HepG2 (cell line): ENCODE results near the gene ALG9. TPM values are rescaled to one million over a fixed set of nuclear protein-coding genes. Genes with fewer than 3 reads are reported as not detected.

Source experiments
- ATAC-seq: fragments of 200-7000 bp; cut with Tn5 transposase; 3 replicates; pipeline ENCODE4 v1.9.1; 2020; ENCODE audit warnings: mild to moderate bottlenecking, moderate library complexity
- BruUV-seq: library from RNA; stranded (reverse); fragments of 400-500 nt; replicated peaks from 2 replicates; lab custom pipeline; 2021; lab: Mats Ljungman, UMichigan
- CTCF ChIA-PET: fragments of 300-600 bp; formaldehyde crosslinking; extraction: SDS; loops from one replicate; lab custom pipeline; 2021; ENCODE audit warnings: low total read pairs, inconsistent platforms, low intra/inter-chr PET ratio; lab: Yijun Ruan, JAX
- POLR2A ChIA-PET: fragments of 350-600 bp; sonication (Branson Sonifier 250); formaldehyde crosslinking; loops from one replicate; lab custom pipeline; 2020; ENCODE audit warnings: antibody characterized with exemption, inconsistent platforms; lab: Yijun Ruan, JAX
- DNase-seq: peaks from one replicate; pipeline ENCODE4 v3.0.0-alpha.2; 2015; ENCODE audit warnings: low spot score
- FAIRE-seq: peaks from 3 replicates; lab custom pipeline; 2011; peaks lifted over from hg19 to GRCh38; lab: Jason Lieb, UNC
- H2AFZ ChIP-seq: one replicate; pipeline ENCODE4 v1.6.1; 2011; ENCODE audit warnings: low read length, inconsistent platforms
- H3K27ac ChIP-seq: fragments of 300-600 bp; 3 replicates; pipeline ENCODE4 v1.8.0; 2011; ENCODE audit warnings: mixed run types, mild to moderate bottlenecking, mixed read lengths, low read length, inconsistent platforms; ENCODE audit not compliant: insufficient read depth; ENCODE audit errors: extremely low read length
- H3K27me3 ChIP-seq, 2 experiments: fragments of 200-600 bp in 1 of 2; 2 replicates in 1 of 2; 3 replicates in 1 of 2; pipeline versions ENCODE4 v1.6.0 to v1.8.0; 2011; ENCODE audit warnings: low read length in 2 of 2, mild to moderate bottlenecking in 2 of 2, moderate library complexity in 2 of 2, inconsistent platforms in 1 of 2; ENCODE audit not compliant: insufficient read depth in 2 of 2, control insufficient read depth in 1 of 2
- H3K36me3 ChIP-seq, 2 experiments: fragments of 200-600 bp in 1 of 2; replicated peaks in 1 of 2; 2 replicates in 1 of 2; 3 replicates in 1 of 2; pipeline versions ENCODE4 v1.5.1 to v1.8.0; 2011; ENCODE audit warnings: low read length in 2 of 2, inconsistent platforms in 1 of 2; ENCODE audit not compliant: insufficient read depth in 2 of 2, control insufficient read depth in 1 of 2
- H3K4me1 ChIP-seq: 2 replicates; pipeline ENCODE4 v1.5.1; 2012; ENCODE audit warnings: low read length, inconsistent platforms; ENCODE audit not compliant: insufficient read depth
- H3K4me2 ChIP-seq: 2 replicates; pipeline ENCODE4 v1.6.0; 2011; ENCODE audit warnings: low read depth, low read length, inconsistent platforms
- H3K4me3 ChIP-seq, 3 experiments: fragments of 200-600 bp in 1 of 3; sonication (generic), shearing (Covaris generic) in 1 of 3; replicated peaks in 1 of 3; 2 replicates each; pipeline ENCODE4 v1.5.1; 2011 to 2016; ENCODE audit warnings: low read length in 3 of 3, inconsistent platforms in 2 of 3, low read depth in 2 of 3, mild to moderate bottlenecking in 2 of 3, control low read depth in 1 of 3, mixed read lengths in 1 of 3; ENCODE audit not compliant: insufficient read depth in 1 of 3
- H3K79me2 ChIP-seq: one replicate; pipeline ENCODE4 v1.6.1; 2011; ENCODE audit warnings: low read length, inconsistent platforms; ENCODE audit not compliant: insufficient read depth
- H3K9ac ChIP-seq: 2 replicates; pipeline ENCODE4 v1.6.0; 2011; ENCODE audit warnings: mild to moderate bottlenecking, low read depth, low read length, inconsistent platforms; ENCODE audit not compliant: insufficient read depth
- H3K9me3 ChIP-seq: 2 replicates; pipeline ENCODE4 v1.5.1; 2012; ENCODE audit warnings: mild to moderate bottlenecking, low read length
- H4K20me1 ChIP-seq: 2 replicates; pipeline ENCODE4 v1.6.0; 2011; ENCODE audit warnings: inconsistent platforms, mild to moderate bottlenecking, low read length, moderate library complexity; ENCODE audit not compliant: insufficient read depth
- HNF4G ChIP-seq, 2 experiments: sonication (generic) in 1 of 2; formaldehyde crosslinking in 1 of 2; IDR thresholded peaks; 2 replicates each; pipeline versions ENCODE4 v1.4.0 to v1.6.1; 2011 to 2020; ENCODE audit warnings: borderline replicate concordance in 2 of 2, low read depth in 2 of 2, mild to moderate bottlenecking in 2 of 2, low read length in 1 of 2, missing genetic modification reagents in 1 of 2, moderate library complexity in 1 of 2
- PRMT3 ChIP-seq: sonication (generic); formaldehyde crosslinking; IDR thresholded peaks from 2 replicates; pipeline ENCODE4 v1.8.1; 2022; ENCODE audit warnings: low read depth, mild to moderate bottlenecking, moderate library complexity, missing genetic modification reagents, borderline replicate concordance
- RAD21 ChIP-seq: fragments of 450-650 bp; formaldehyde crosslinking; IDR thresholded peaks from 2 replicates; pipeline ENCODE4 v1.5.0; 2020; ENCODE audit warnings: mild to moderate bottlenecking
- SIX1 ChIP-seq: sonication (generic); formaldehyde crosslinking; IDR thresholded peaks from 2 replicates; pipeline ENCODE4 v1.4.0; 2020; ENCODE audit warnings: missing genetic modification reagents, borderline replicate concordance
- STAG1 ChIP-seq: sonication (generic); formaldehyde crosslinking; IDR thresholded peaks from 2 replicates; pipeline ENCODE4 v1.4.0; 2020; ENCODE audit warnings: missing genetic modification reagents
- WIZ ChIP-seq: sonication (generic); formaldehyde crosslinking; IDR thresholded peaks from 2 replicates; pipeline ENCODE4 v1.5.1; 2020; ENCODE audit warnings: mild to moderate bottlenecking, missing genetic modification reagents
- ZNF256 ChIP-seq: sonication (generic); formaldehyde crosslinking; conservative IDR thresholded peaks from 2 replicates; pipeline ENCODE4 v1.4.0; 2020; ENCODE audit warnings: missing genetic modification reagents
- ZNF343 ChIP-seq: sonication (generic); formaldehyde crosslinking; IDR thresholded peaks from 2 replicates; pipeline ENCODE4 v1.4.0; 2020; ENCODE audit warnings: mild to moderate bottlenecking, missing genetic modification reagents
- WGBS: methylation state at CpG from one replicate; pipeline ENCODE4 v1.1.6; 2017; ENCODE audit warnings: low lambda C conversion rate; 5-methylcytosine and 5-hydroxymethylcytosine counted together
- in situ Hi-C: cut with HindIII; loops from 2 replicates; pipeline ENCODE4 v1.10.0; 2017; ENCODE audit warnings: low pct_unique_long_range_greater_than_20kb; ENCODE audit not compliant: extremely low pct_ligation_motif_present
- intact Hi-C: fragments of 100-400 bp; cut with micrococcal nuclease; formaldehyde crosslinking; loops from one replicate; pipeline ENCODE4 v1.10.0; 2022; ENCODE audit not compliant: unreplicated experiment
- polyA plus RNA-seq, 8 experiments: library from polyadenylated mRNA; depleted of rRNA in 3 of 8; stranded (reverse) in 7 of 8; unstranded in 1 of 8; fragments of >200 nt; fragmentation: Illumina TruSeq in 4 of 8; extraction: Trizol in 4 of 8; gene quantifications; 2 replicates each; pipeline versions ENCODE4 v1.2.1 to v1.2.3, GENCODE V29; 2011 to 2016; ENCODE audit warnings: low read depth in 4 of 8, missing spikeins in 1 of 8, mixed read lengths in 1 of 8; ENCODE audit not compliant: insufficient read depth in 1 of 8
- total RNA-seq, 5 experiments: library from RNA; depleted of rRNA; stranded (reverse); fragments of >200 nt; fragmentation: Illumina TruSeq; extraction: Trizol; gene quantifications; 2 replicates each; pipeline ENCODE4 v1.2.3, GENCODE V29; 2016; ENCODE audit warnings: low read depth in 1 of 5
- TF ChIP-seq, protein P1 (sequence below): sonication (generic); formaldehyde crosslinking; IDR thresholded peaks from 2 replicates; pipeline ENCODE4 v1.4.0; 2020; ENCODE audit warnings: mild to moderate bottlenecking, missing genetic modification reagents
- TF ChIP-seq, protein P2 (sequence below): sonication (generic); formaldehyde crosslinking; IDR thresholded peaks from 2 replicates; pipeline ENCODE4 v1.4.0; 2020; ENCODE audit warnings: missing genetic modification reagents, borderline replicate concordance
- TF ChIP-seq, protein P3 (sequence below): sonication (generic); formaldehyde crosslinking; IDR thresholded peaks from 2 replicates; pipeline ENCODE4 v1.4.0; 2020; ENCODE audit warnings: mild to moderate bottlenecking, missing genetic modification reagents

The ALG9 gene
- total and polyA plus RNA-seq, 2 of the 13 experiments (the other 11 are each of a cell fraction or from before 2014, with no cell fraction given), result 39.4 to 40.6 TPM

DNA sequence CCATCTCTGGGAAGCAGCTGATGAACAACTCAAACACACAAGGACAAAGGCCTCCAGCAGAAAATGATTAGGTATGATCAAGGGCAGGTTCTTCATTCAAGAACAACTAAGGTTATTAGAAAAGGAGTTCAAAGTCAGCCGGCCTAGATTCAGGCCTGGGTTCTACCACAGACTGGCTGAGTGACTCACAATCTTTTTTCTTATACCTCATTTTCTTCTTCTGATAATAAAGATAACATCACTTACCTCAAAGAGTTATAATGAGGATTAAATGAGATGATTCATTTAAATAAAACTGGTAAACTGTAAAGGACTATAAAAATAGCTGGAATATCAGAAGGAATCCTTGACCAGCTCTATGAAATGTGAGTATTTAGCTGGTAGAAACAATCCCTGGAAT is 55.9 kb downstream of the ALG9 start:
- Histone ChIP-seq H3K9me3 (no peaks in the 10 kb centered on the region), H2AFZ (no peak overlapping the region), H3K79me2 (no peaks in the 10 kb centered on the region), H3K4me1 (peaks cover 18% of the 10 kb centered on the region), H4K20me1 (no peaks in the 10 kb centered on the region), H3K27ac (no peak overlapping the region), H3K27me3 (no peaks in the 10 kb centered on the region), H3K9ac (no peak overlapping the region), H3K4me2 (no peak overlapping the region), H3K36me3 (0 out of 5 replicates have a peak, but pooled peaks cover 3 to 5% of the 10 kb centered on the region in 2 experiments), H3K4me3 (no peak overlapping the region)
- no TSS peak for BruUV-seq
- ATAC-seq (no peak), DNase-seq (no peak), FAIRE-seq (no peak)
- ChIA-PET POLR2A (no interaction called here), CTCF (no interaction called here)
- in situ Hi-C loops, result no loop called here
- intact Hi-C loops, result no loop called here
- 96% methylated on average over 1 of the region's 1 CpG for WGBS
- TF ChIP-seq SIX1 (CRISPR knock-in tag) (no peak), ZNF256 (no peak), HNF4G (IDR thresholded peaks at IDR 0.05; ENCODE audit: borderline replicate concordance, low read depth, low read length) (no peak), HNF4G (CRISPR knock-in tag; IDR thresholded peaks at IDR 0.05; ENCODE audit: borderline replicate concordance, low read depth) (no peak), ZNF343 (no peak), PRMT3 (CRISPR knock-in tag) (no peak), RAD21 (CRISPR knock-in tag) (no peak), WIZ (CRISPR knock-in tag) (no peak), STAG1 (CRISPR knock-in tag) (no peak)
- TF ChIP-seq, protein P1, sequence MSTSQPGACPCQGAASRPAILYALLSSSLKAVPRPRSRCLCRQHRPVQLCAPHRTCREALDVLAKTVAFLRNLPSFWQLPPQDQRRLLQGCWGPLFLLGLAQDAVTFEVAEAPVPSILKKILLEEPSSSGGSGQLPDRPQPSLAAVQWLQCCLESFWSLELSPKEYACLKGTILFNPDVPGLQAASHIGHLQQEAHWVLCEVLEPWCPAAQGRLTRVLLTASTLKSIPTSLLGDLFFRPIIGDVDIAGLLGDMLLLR (CRISPR knock-in tag), result no peak
- TF ChIP-seq, protein P2, sequence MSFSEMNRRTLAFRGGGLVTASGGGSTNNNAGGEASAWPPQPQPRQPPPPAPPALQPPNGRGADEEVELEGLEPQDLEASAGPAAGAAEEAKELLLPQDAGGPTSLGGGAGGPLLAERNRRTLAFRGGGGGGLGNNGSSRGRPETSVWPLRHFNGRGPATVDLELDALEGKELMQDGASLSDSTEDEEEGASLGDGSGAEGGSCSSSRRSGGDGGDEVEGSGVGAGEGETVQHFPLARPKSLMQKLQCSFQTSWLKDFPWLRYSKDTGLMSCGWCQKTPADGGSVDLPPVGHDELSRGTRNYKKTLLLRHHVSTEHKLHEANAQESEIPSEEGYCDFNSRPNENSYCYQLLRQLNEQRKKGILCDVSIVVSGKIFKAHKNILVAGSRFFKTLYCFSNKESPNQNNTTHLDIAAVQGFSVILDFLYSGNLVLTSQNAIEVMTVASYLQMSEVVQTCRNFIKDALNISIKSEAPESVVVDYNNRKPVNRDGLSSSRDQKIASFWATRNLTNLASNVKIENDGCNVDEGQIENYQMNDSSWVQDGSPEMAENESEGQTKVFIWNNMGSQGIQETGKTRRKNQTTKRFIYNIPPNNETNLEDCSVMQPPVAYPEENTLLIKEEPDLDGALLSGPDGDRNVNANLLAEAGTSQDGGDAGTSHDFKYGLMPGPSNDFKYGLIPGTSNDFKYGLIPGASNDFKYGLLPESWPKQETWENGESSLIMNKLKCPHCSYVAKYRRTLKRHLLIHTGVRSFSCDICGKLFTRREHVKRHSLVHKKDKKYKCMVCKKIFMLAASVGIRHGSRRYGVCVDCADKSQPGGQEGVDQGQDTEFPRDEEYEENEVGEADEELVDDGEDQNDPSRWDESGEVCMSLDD, result no peak
- TF ChIP-seq, protein P3, sequence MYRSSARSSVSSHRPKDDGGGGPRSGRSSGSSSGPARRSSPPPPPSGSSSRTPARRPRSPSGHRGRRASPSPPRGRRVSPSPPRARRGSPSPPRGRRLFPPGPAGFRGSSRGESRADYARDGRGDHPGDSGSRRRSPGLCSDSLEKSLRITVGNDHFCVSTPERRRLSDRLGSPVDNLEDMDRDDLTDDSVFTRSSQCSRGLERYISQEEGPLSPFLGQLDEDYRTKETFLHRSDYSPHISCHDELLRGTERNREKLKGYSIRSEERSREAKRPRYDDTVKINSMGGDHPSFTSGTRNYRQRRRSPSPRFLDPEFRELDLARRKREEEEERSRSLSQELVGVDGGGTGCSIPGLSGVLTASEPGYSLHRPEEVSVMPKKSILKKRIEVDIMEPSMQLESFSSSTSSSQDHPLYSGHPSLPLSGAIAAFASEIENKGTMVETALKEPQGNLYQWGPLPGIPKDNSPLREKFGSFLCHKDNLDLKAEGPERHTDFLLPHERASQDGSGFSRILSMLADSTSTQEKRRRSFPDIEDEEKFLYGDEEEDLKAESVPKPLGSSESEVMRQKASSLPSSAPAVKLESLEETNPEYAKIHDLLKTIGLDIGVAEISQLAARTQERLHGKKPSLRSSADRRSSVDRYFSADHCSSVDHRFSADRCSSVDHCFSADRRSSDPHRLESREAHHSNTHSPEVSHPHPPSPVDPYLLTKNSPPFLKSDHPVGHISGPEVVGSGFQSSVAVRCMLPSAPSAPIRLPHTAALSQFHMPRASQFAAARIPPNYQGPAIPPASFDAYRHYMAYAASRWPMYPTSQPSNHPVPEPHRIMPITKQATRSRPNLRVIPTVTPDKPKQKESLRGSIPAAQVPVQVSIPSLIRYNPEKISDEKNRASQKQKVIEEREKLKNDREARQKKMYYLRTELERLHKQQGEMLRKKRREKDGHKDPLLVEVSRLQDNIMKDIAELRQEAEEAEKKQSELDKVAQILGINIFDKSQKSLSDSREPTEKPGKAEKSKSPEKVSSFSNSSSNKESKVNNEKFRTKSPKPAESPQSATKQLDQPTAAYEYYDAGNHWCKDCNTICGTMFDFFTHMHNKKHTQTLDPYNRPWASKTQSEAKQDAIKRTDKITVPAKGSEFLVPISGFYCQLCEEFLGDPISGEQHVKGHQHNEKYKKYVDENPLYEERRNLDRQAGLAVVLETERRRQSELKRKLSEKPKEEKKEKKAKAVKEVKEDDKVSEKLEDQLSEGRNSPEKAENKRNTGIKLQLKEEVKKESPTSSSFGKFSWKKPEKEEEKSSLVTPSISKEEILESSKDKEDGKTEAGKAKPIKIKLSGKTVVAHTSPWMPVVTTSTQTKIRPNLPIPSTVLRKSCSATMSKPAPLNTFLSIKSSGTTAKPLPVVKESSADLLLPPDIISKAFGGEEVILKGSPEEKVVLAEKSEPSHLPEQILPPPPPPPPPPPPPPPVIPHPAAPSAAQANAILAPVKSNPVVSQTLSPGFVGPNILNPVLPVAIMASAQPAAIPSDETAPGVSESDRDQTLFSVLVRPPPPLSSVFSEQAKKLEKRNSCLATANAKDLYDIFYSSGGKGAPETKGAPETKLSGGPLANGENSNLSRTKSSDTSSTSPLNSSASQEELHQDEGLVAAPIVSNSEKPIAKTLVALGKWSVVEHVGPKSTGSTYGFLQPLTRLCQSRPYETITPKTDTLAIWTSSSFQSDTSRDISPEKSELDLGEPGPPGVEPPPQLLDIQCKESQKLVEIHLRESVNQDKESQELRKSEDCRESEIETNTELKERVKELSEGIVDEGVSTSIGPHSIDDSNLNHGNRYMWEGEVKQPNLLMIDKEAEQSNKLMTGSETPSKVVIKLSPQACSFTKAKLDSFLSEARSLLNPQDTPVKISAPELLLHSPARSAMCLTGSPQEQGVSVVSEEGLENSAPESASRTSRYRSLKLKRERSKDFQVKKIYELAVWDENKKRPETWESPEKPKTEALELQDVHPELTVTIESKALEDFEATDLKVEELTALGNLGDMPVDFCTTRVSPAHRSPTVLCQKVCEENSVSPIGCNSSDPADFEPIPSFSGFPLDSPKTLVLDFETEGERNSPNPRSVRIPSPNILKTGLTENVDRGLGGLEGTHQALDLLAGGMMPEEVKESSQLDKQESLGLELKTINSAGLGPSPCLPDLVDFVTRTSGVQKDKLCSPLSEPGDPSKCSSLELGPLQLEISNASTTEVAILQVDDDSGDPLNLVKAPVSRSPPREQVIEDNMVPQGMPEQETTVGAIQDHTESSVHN (CRISPR knock-in tag), result no peak
